ENCODE results near the gene CIDEB. TPM values are rescaled to one million over a fixed set of nuclear protein-coding genes. Genes with fewer than 3 reads are reported as not detected.

Gene CIDEB
- total and polyA plus RNA-seq, 9 donors: 8.9 to 21.1 (median 14.8) TPM

GRCh38 chr14:24279301-24280186, 28.2 kb downstream of the CIDEB start:
- Histone ChIP-seq H3K4me3 (ENCODE audit: low read length) (no peak overlapping the region), H3K9me3 (replicated peaks; ENCODE audit: control insufficient read depth, low read depth, low read length) (no peaks in the 10 kb centered on the region), H3K27ac (ENCODE audit: low read length) (no peak overlapping the region), H3K4me1 (ENCODE audit: control insufficient read depth, insufficient read depth, low read length) (peaks cover 12% of the 10 kb centered on the region), H3K36me3 (ENCODE audit: control insufficient read depth, insufficient read depth, low read length) (no peaks in the 10 kb centered on the region), H3K27me3 (ENCODE audit: control insufficient read depth, insufficient read depth, low read length) (no peaks in the 10 kb centered on the region)
- WGBS (ENCODE audit: insufficient coverage): 59% methylated on average over 6 of the region's 11 CpGs
- DNase-seq: no peak

- H3K27ac ChIP-seq (ENCODE audit: low read length): no peak overlapping the region
- peaks cover 3% of the 10 kb centered on the region for H3K4me1 ChIP-seq (ENCODE audit: control insufficient read depth, insufficient read depth, low read length)
- H3K9me3 ChIP-seq (replicated peaks; ENCODE audit: control insufficient read depth, low read depth, low read length): no peaks in the 10 kb centered on the region
- H3K4me3 ChIP-seq (ENCODE audit: low read length): no peak overlapping the region
- 90% methylated on average over 5 of the region's 5 CpGs for WGBS (ENCODE audit: insufficient coverage)
- no peaks in the 10 kb centered on the region for H3K27me3 ChIP-seq (ENCODE audit: control insufficient read depth, insufficient read depth, low read length)
- no peak for DNase-seq
- no peaks in the 10 kb centered on the region for H3K36me3 ChIP-seq (ENCODE audit: control insufficient read depth, insufficient read depth, low read length)
These were observed 29.4 kb downstream of the CIDEB start for GRCh38 chr14:24278424-24278823.

- H3K9me3 ChIP-seq (replicated peaks; ENCODE audit: control insufficient read depth, low read depth, low read length): no peaks in the 10 kb centered on the region
- WGBS (ENCODE audit: insufficient coverage): 81% methylated on average over 9 of the region's 11 CpGs
- H3K27ac ChIP-seq (ENCODE audit: low read length): no peak overlapping the region
- H3K27me3 ChIP-seq (ENCODE audit: control insufficient read depth, insufficient read depth, low read length): no peaks in the 10 kb centered on the region
- H3K36me3 ChIP-seq (ENCODE audit: control insufficient read depth, insufficient read depth, low read length): no peaks in the 10 kb centered on the region
- DNase-seq: peak; percentile 31
- peaks cover 3% of the 10 kb centered on the region for H3K4me1 ChIP-seq (ENCODE audit: control insufficient read depth, insufficient read depth, low read length)
- H3K4me3 ChIP-seq (ENCODE audit: low read length): no peak overlapping the region
These were observed 30.0 kb downstream of the CIDEB start for GRCh38 chr14:24277606-24278321.

- Histone ChIP-seq H3K4me1 (ENCODE audit: control insufficient read depth, insufficient read depth, low read length) (peaks cover 3% of the 10 kb centered on the region), H3K27ac (ENCODE audit: low read length) (no peak overlapping the region)
- 94% methylated on average over 6 of the region's 6 CpGs for WGBS (ENCODE audit: insufficient coverage)
These were observed 30.7 kb downstream of the CIDEB start for GRCh38 chr14:24277071-24277470.

GRCh38 chr14:24274101-24274543, 33.7 kb downstream of the CIDEB start:
- no peak overlapping the region for H3K27ac ChIP-seq (ENCODE audit: low read length)
- WGBS (ENCODE audit: insufficient coverage): 79% methylated on average over 3 of the region's 3 CpGs

More at GRCh38 chr14:24277071-24277470, 30.7 kb downstream of the CIDEB start:
- Histone ChIP-seq H3K36me3 (ENCODE audit: control insufficient read depth, insufficient read depth, low read length) (no peaks in the 10 kb centered on the region), H3K27me3 (ENCODE audit: control insufficient read depth, insufficient read depth, low read length) (no peaks in the 10 kb centered on the region), H3K4me3 (ENCODE audit: low read length) (no peak overlapping the region), H3K9me3 (replicated peaks; ENCODE audit: control insufficient read depth, low read depth, low read length) (no peaks in the 10 kb centered on the region)
- no peak for DNase-seq

GRCh38 chr14:24273422-24273998, 34.3 kb downstream of the CIDEB start:
- H3K4me3 ChIP-seq (ENCODE audit: low read length): no peak overlapping the region
- peaks cover 9% of the 10 kb centered on the region for H3K36me3 ChIP-seq (ENCODE audit: control insufficient read depth, insufficient read depth, low read length)
- H3K9me3 ChIP-seq (replicated peaks; ENCODE audit: control insufficient read depth, low read depth, low read length): no peaks in the 10 kb centered on the region
- peaks cover 9% of the 10 kb centered on the region for H3K4me1 ChIP-seq (ENCODE audit: control insufficient read depth, insufficient read depth, low read length)
- no peaks in the 10 kb centered on the region for H3K27me3 ChIP-seq (ENCODE audit: control insufficient read depth, insufficient read depth, low read length)
- WGBS (ENCODE audit: insufficient coverage): no CpG with 5 or more reads among the region's 3 CpGs
- no peak overlapping the region for H3K27ac ChIP-seq (ENCODE audit: low read length)
- no peak for DNase-seq

More at GRCh38 chr14:24274101-24274543, 33.7 kb downstream of the CIDEB start:
- peaks cover 9% of the 10 kb centered on the region for H3K4me1 ChIP-seq (ENCODE audit: control insufficient read depth, insufficient read depth, low read length)
- no peaks in the 10 kb centered on the region for H3K9me3 ChIP-seq (replicated peaks; ENCODE audit: control insufficient read depth, low read depth, low read length)
- H3K27me3 ChIP-seq (ENCODE audit: control insufficient read depth, insufficient read depth, low read length): no peaks in the 10 kb centered on the region
- H3K4me3 ChIP-seq (ENCODE audit: low read length): no peak overlapping the region
- H3K36me3 ChIP-seq (ENCODE audit: control insufficient read depth, insufficient read depth, low read length): peaks cover 2% of the 10 kb centered on the region
- peak; percentile 43 for DNase-seq

GRCh38 chr14:24272467-24272866, 35.3 kb downstream of the CIDEB start:
- H3K27ac ChIP-seq (ENCODE audit: low read length): no peak overlapping the region
- H3K4me1 ChIP-seq (ENCODE audit: control insufficient read depth, insufficient read depth, low read length): peaks cover 9% of the 10 kb centered on the region
- WGBS (ENCODE audit: insufficient coverage): 79% methylated on average over 2 of the region's 2 CpGs

GRCh38 chr14:24271834-24272263, 35.9 kb downstream of the CIDEB start:
- peak overlapping the region; percentile 67 for H3K4me3 ChIP-seq (ENCODE audit: low read length)
- H3K27me3 ChIP-seq (ENCODE audit: control insufficient read depth, insufficient read depth, low read length): no peaks in the 10 kb centered on the region
- DNase-seq: no peak
- peaks cover 9% of the 10 kb centered on the region for H3K4me1 ChIP-seq (ENCODE audit: control insufficient read depth, insufficient read depth, low read length)
- peaks cover 21% of the 10 kb centered on the region for H3K36me3 ChIP-seq (ENCODE audit: control insufficient read depth, insufficient read depth, low read length)
- 36% methylated on average over 2 of the region's 3 CpGs for WGBS (ENCODE audit: insufficient coverage)
- H3K9me3 ChIP-seq (replicated peaks; ENCODE audit: control insufficient read depth, low read depth, low read length): no peaks in the 10 kb centered on the region
- peak overlapping the region; percentile 45 for H3K27ac ChIP-seq (ENCODE audit: low read length)

More at GRCh38 chr14:24272467-24272866, 35.3 kb downstream of the CIDEB start:
- Histone ChIP-seq H3K27me3 (ENCODE audit: control insufficient read depth, insufficient read depth, low read length) (no peaks in the 10 kb centered on the region), H3K36me3 (ENCODE audit: control insufficient read depth, insufficient read depth, low read length) (peaks cover 15% of the 10 kb centered on the region), H3K4me3 (ENCODE audit: low read length) (no peak overlapping the region), H3K9me3 (replicated peaks; ENCODE audit: control insufficient read depth, low read depth, low read length) (no peaks in the 10 kb centered on the region)
- no peak for DNase-seq

- Histone ChIP-seq H3K27ac (ENCODE audit: low read length) (peak within 1 kb of the TSS; percentile 87), H3K4me1 (ENCODE audit: control insufficient read depth, insufficient read depth, low read length) (peaks cover 9% of the 10 kb centered on the region), H3K36me3 (ENCODE audit: control insufficient read depth, insufficient read depth, low read length) (peaks cover 27% of the 10 kb centered on the region), H3K4me3 (ENCODE audit: low read length) (peak within 1 kb of the TSS; percentile 67), H3K9me3 (replicated peaks; ENCODE audit: control insufficient read depth, low read depth, low read length) (no peaks in the 10 kb centered on the region), H3K27me3 (ENCODE audit: control insufficient read depth, insufficient read depth, low read length) (no peaks in the 10 kb centered on the region)
- under 1% methylated on average over 52 of the region's 61 CpGs for WGBS (ENCODE audit: insufficient coverage)
- DNase-seq: peak; percentile 95
These were observed 36.5 kb downstream of the CIDEB start, which contains the start of gene RABGGTA for GRCh38 chr14:24271134-24271833. TSS of gene RABGGTA (minus strand) at chr14:24271597. CDS start at chr14:24271115, 482 bp downstream.
